ENCODE data around the gene RMND5B.

GRCh38 chr5:178108966-178109365 lies 21.8 kb upstream of the RMND5B start:
- TF ChIP-seq CTCF (IDR thresholded peaks at IDR 0.05; ENCODE audit: low read depth, low read length) (no peak), POLR2A (IDR thresholded peaks at IDR 0.05; ENCODE audit: extremely low read depth, insufficient read length) (no peak), MAX (IDR thresholded peaks at IDR 0.05; ENCODE audit: low read depth, low read length) (no peak), MYC (IDR thresholded peaks at IDR 0.05; ENCODE audit: low read depth, low read length) (no peak)
